ENCODE results near the gene DUSP14. TPM values are rescaled to one million over a fixed set of nuclear protein-coding genes. Genes with fewer than 3 reads are reported as not detected.

Gene DUSP14
- total RNA-seq, 2 donors from 2014 or later, result 17.0 to 22.8 TPM

GRCh38 chr17:37490638-37491614 is 1.2 kb downstream of the DUSP14 start:
- no peak overlapping the region for H3K27ac ChIP-seq (ENCODE audit: low read depth, low read length)
- H3K9me3 ChIP-seq (ENCODE audit: control insufficient read depth, low read length), result peaks cover 11% of the 10 kb centered on the region
- Mint-ChIP-seq H3K4me3 (peak overlapping the region; percentile 71), H3K36me3 (ENCODE audit: low read depth) (no peaks in the 10 kb centered on the region), H3K9me3 (no peaks in the 10 kb centered on the region), H3K4me1 (peaks cover 29% of the 10 kb centered on the region), H3K27ac (peak overlapping the region; percentile 18), H3K27me3 (ENCODE audit: insufficient read depth) (peaks cover 36% of the 10 kb centered on the region)
- peak overlapping the region; percentile 59 for H3K9ac ChIP-seq (ENCODE audit: extremely low read depth, low read length, poor library complexity, severe bottlenecking)
- TF ChIP-seq CTCF (conservative IDR thresholded peaks at IDR 0.05), result no peak
- H3K4me1 ChIP-seq (ENCODE audit: control insufficient read depth, insufficient read depth, low read length), result peaks cover 5% of the 10 kb centered on the region
- 23 to 29% methylated on average over 19 to 24 of the region's 24 CpGs for WGBS, 2 experiments (ENCODE audit: insufficient coverage in 1 of 2, insufficient read length in 1 of 2)
- peak overlapping the region; percentile 94 for H3K4me3 ChIP-seq (ENCODE audit: low read length)
- peak; percentile 88 for DNase-seq
- H3K36me3 ChIP-seq (ENCODE audit: control insufficient read depth, insufficient read depth, low read length), result peaks cover 10% of the 10 kb centered on the region
- peaks cover 8% of the 10 kb centered on the region for H3K27me3 ChIP-seq (ENCODE audit: control insufficient read depth, insufficient read depth, low read length, poor library complexity, severe bottlenecking)

- WGBS, 2 experiments (ENCODE audit: insufficient coverage in 1 of 2, insufficient read length in 1 of 2), result 64 to 72% methylated on average over 2 to 4 of the region's 4 CpGs
- no peak for DNase-seq
- Mint-ChIP-seq H3K4me1 (peaks cover 29% of the 10 kb centered on the region), H3K9me3 (no peaks in the 10 kb centered on the region), H3K36me3 (ENCODE audit: low read depth) (no peaks in the 10 kb centered on the region), H3K27me3 (ENCODE audit: insufficient read depth) (peaks cover 27% of the 10 kb centered on the region), H3K27ac (no peak overlapping the region), H3K4me3 (no peak overlapping the region)
- Histone ChIP-seq H3K9ac (ENCODE audit: extremely low read depth, low read length, poor library complexity, severe bottlenecking) (no peak overlapping the region), H3K4me3 (ENCODE audit: low read length) (peak overlapping the region; percentile 94), H3K27me3 (ENCODE audit: control insufficient read depth, insufficient read depth, low read length, poor library complexity, severe bottlenecking) (peaks cover 8% of the 10 kb centered on the region), H3K4me1 (ENCODE audit: control insufficient read depth, insufficient read depth, low read length) (peaks cover 5% of the 10 kb centered on the region), H3K36me3 (ENCODE audit: control insufficient read depth, insufficient read depth, low read length) (peaks cover 10% of the 10 kb centered on the region), H3K27ac (ENCODE audit: low read depth, low read length) (no peak overlapping the region), H3K9me3 (ENCODE audit: control insufficient read depth, low read length) (peaks cover 11% of the 10 kb centered on the region)
- TF ChIP-seq CTCF (conservative IDR thresholded peaks at IDR 0.05), result no peak
Observed at GRCh38 chr17:37492167-37492566, 2.5 kb downstream of the DUSP14 start.

GRCh38 chr17:37493249-37494027 is 3.7 kb downstream of the DUSP14 start:
- no peak overlapping the region for H3K4me3 Mint-ChIP-seq
- H3K9me3 Mint-ChIP-seq, result peaks cover 3% of the 10 kb centered on the region
- Histone ChIP-seq H3K4me3 (ENCODE audit: low read length) (peak overlapping the region; percentile 94), H3K36me3 (ENCODE audit: control insufficient read depth, insufficient read depth, low read length) (peaks cover 10% of the 10 kb centered on the region), H3K4me1 (ENCODE audit: control insufficient read depth, insufficient read depth, low read length) (peaks cover 3% of the 10 kb centered on the region), H3K9me3 (ENCODE audit: control insufficient read depth, low read length) (peaks cover 11% of the 10 kb centered on the region), H3K27me3 (ENCODE audit: control insufficient read depth, insufficient read depth, low read length, poor library complexity, severe bottlenecking) (peaks cover 3% of the 10 kb centered on the region), H3K9ac (ENCODE audit: extremely low read depth, low read length, poor library complexity, severe bottlenecking) (no peak overlapping the region), H3K27ac (ENCODE audit: low read depth, low read length) (no peak overlapping the region)
- H3K36me3 Mint-ChIP-seq (ENCODE audit: low read depth), result peaks cover 2% of the 10 kb centered on the region
- H3K4me1 Mint-ChIP-seq, result peaks cover 23% of the 10 kb centered on the region
- no peak overlapping the region for H3K27ac Mint-ChIP-seq
- no peak for TF ChIP-seq CTCF (conservative IDR thresholded peaks at IDR 0.05)
- WGBS, 2 experiments (ENCODE audit: insufficient coverage in 1 of 2, insufficient read length in 1 of 2), result 95% methylated on average over 2 of the region's 2 CpGs; no CpG with 5 or more reads in 1 of the 2 experiments
- peaks cover 16% of the 10 kb centered on the region for H3K27me3 Mint-ChIP-seq (ENCODE audit: insufficient read depth)
- no peak for DNase-seq

Data from endodermal cell (in vitro differentiated cells).